Measurements from ENCODE around the gene ZNF385B.

DNA sequence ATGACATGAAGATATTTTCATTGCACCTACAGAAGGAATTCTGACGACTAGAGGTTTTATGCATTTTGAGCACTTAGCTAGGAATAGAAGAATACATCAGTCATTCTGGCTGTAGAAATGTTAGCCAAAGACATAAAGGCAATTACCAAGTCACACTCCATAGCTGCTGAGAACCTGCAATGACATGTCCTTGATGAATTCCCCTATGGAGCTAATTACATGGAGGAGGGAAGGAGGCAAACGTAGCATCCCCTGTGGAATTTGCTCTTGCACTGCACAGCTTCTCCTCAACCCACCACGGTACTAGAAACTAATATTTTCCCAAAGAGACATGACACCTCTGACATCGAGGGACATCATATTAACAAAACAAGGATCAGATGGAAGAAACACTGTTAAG lies 422.8 kb downstream of the ZNF385B start:
- TF ChIP-seq, protein P1, sequence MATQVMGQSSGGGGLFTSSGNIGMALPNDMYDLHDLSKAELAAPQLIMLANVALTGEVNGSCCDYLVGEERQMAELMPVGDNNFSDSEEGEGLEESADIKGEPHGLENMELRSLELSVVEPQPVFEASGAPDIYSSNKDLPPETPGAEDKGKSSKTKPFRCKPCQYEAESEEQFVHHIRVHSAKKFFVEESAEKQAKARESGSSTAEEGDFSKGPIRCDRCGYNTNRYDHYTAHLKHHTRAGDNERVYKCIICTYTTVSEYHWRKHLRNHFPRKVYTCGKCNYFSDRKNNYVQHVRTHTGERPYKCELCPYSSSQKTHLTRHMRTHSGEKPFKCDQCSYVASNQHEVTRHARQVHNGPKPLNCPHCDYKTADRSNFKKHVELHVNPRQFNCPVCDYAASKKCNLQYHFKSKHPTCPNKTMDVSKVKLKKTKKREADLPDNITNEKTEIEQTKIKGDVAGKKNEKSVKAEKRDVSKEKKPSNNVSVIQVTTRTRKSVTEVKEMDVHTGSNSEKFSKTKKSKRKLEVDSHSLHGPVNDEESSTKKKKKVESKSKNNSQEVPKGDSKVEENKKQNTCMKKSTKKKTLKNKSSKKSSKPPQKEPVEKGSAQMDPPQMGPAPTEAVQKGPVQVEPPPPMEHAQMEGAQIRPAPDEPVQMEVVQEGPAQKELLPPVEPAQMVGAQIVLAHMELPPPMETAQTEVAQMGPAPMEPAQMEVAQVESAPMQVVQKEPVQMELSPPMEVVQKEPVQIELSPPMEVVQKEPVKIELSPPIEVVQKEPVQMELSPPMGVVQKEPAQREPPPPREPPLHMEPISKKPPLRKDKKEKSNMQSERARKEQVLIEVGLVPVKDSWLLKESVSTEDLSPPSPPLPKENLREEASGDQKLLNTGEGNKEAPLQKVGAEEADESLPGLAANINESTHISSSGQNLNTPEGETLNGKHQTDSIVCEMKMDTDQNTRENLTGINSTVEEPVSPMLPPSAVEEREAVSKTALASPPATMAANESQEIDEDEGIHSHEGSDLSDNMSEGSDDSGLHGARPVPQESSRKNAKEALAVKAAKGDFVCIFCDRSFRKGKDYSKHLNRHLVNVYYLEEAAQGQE (IDR thresholded peaks at IDR 0.05; ENCODE audit: insufficient read depth in 1 of 2, low read depth in 2 of 2, low read length in 2 of 2), result no peak
- TF ChIP-seq TAF1 (IDR thresholded peaks at IDR 0.05; ENCODE audit: borderline replicate concordance, insufficient read depth, low read length), result no peak
